ENCODE data around the gene DIPK1C.

The DIPK1C gene

GRCh38 chr18:74414953-74415515 is 42.1 kb downstream of the DIPK1C start:
- DNase-seq: no peak

- DNase-seq: no peak
These were observed 43.3 kb downstream of the DIPK1C start for GRCh38 chr18:74413836-74414235.

GRCh38 chr18:74412116-74412880 is 44.8 kb downstream of the DIPK1C start:
- DNase-seq: no peak

GRCh38 chr18:74411475-74411874 is 45.6 kb downstream of the DIPK1C start:
- no peak for DNase-seq

GRCh38 chr18:74410441-74410992 is 46.6 kb downstream of the DIPK1C start:
- no peak for DNase-seq

- DNase-seq: no peak
These were observed 49.2 kb downstream of the DIPK1C start for GRCh38 chr18:74407888-74408287.

GRCh38 chr18:74402806-74403433 is 54.2 kb downstream of the DIPK1C start:
- no peak for DNase-seq

GRCh38 chr18:74400813-74401212 is 56.3 kb downstream of the DIPK1C start:
- no peak for DNase-seq

- no peak for DNase-seq
These were observed 57.8 kb downstream of the DIPK1C start for GRCh38 chr18:74399091-74399887.

- DNase-seq: no peak
These were observed 59.5 kb downstream of the DIPK1C start for GRCh38 chr18:74397572-74397971.

- no peak for DNase-seq
These were observed 60.6 kb downstream of the DIPK1C start for GRCh38 chr18:74396171-74397169.

- DNase-seq: no peak
These were observed 61.4 kb downstream of the DIPK1C start for GRCh38 chr18:74395648-74396154.

GRCh38 chr18:74395006-74395405 is 62.1 kb downstream of the DIPK1C start:
- no peak for DNase-seq

GRCh38 chr18:74392323-74392722 is 64.8 kb downstream of the DIPK1C start:
- no peak for DNase-seq

GRCh38 chr18:74390900-74391299 is 66.2 kb downstream of the DIPK1C start:
- no peak for DNase-seq

- DNase-seq: no peak
These were observed 67.1 kb downstream of the DIPK1C start for GRCh38 chr18:74389991-74390390.

GRCh38 chr18:74389171-74389927 is 67.8 kb downstream of the DIPK1C start:
- no peak for DNase-seq

GRCh38 chr18:74388227-74388626 is 68.9 kb downstream of the DIPK1C start:
- no peak for DNase-seq

- DNase-seq: no peak
These were observed 69.7 kb downstream of the DIPK1C start for GRCh38 chr18:74387383-74387782.

All from activated T-cell treated with anti-CD3 and anti-CD28 coated beads for 4 hours (primary cell).